HPDE6-E6E7 (cell line): Measurements from ENCODE around the gene JAKMIP3.
A peak's percentile ranks its signal among the peaks of the same experiment; 100 is the strongest.
"Not testable (repeated sequence)": the region's sequence is repeated elsewhere in the genome, so short reads cannot be mapped to it uniquely, and the experiment has no call there.

Experiments
- DNase-seq: peaks from one replicate; pipeline ENCODE4 v3.0.0; 2011; ENCODE audit warnings: missing footprints; ENCODE audit errors: extremely low spot score

The JAKMIP3 gene

DNA sequence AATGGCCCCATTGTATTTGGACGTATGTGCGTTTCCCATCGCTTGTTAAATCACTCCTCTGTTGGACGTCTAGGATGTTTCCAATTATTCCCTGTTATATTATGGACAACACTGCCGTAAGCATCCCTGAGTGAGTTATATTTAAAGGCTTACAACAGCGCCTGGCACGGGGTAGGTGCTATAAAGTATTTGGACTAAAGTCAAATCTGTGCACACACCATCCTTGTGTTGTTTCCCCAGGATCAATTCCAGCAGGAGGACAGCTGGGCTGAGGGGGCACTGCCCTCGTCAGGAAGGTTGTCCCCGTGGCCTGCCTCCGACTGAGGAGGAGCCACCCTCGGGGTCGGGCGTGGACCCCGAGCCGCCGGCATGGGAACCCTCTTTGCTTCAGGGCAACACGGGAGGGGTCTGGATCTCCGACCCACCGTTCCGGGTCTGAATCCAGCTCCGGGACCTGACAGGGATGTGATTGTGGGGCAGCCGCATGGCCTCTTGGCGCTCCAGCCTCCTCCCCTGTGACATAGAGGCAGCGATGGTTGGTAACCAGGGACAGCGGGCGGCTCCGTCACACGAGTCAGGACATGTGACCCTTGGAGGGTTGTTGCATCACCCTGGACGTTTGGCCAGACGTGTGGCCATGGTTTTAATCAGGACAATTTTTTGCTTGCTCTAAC is 1.5 kb upstream of the JAKMIP3 start:
- DNase-seq: no peak

GRCh38 chr10:132064771-132065437 is 842 bp upstream of the JAKMIP3 start:
- DNase-seq: no peak

DNA sequence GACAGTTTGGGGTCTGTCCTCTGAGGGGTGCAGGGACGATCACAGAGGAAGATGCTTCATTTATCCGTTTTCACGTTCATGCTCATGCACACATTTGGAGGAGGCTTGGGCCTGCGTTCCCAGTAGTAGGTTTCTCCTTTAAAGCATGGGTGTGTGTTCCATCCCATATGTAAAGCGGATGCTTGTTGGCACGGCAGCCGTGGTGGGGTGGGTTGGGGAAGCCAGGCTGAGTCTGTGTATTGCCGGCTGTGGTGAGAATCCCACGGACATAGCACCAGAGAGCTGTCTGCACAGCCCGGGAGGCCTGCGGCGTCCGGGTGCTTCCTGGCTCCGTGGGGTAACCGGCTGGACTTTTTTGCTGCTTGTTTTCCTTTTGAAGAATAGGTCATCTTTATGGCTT is 440 bp downstream of the JAKMIP3 start:
- no peak for DNase-seq

DNA sequence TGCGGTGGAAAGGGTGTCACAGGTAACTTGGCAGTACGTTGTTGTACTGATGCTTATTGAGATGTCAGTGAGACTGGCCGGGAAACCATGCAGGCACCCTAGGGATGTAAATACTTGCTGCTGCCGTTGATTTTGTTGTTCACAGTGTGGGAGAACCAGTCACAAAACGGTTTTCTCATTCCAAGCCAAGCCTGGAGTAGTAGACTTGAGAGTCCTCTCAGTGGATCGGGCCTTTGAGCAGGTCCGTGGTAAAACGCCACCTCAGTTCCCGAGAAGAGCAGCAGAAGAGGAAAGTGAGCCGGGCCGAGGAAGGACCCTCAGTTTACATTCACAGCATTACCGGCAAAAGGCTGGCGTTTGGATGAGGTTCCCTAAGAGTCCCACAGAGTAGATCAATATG is 1.1 kb downstream of the JAKMIP3 start:
- no peak for DNase-seq

GRCh38 chr10:132068431-132069121 is 2.8 kb downstream of the JAKMIP3 start:
- DNase-seq: no peak

DNA sequence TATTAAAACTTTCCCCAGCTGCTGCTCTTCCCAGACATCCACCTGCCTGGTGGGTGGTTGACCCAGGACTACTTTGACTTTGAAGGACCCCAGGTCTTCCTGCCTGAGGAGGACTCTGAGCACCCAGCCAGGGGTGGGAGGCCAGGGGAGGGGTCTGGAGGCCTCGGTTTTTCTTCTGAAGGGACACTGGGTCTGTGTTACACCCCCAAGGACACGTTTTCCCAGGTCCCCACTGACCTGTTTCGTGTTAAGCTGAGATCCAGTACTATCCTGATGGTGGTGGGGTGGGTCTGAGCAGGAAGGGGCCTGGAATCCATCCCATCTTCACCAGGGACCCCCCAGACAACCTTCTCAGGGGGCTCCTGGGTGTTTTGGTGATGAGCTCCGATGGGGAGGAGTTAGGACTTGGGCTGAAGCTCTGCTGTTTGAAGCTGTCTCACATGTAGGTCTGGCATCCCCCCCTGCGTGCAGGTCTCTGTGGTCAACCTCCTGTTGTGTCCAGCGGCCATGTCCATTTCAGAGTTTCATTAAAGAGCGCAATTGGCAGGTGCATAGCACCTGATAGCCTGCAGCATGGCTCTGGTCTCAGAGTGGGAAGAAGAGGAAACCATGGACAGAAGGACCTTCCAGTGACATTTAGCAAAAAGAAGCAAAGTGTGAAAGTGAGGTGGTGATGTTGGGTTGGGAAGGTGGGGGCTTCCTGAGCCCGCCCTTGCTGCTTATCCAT is 3.5 kb downstream of the JAKMIP3 start:
- DNase-seq: no peak

DNA sequence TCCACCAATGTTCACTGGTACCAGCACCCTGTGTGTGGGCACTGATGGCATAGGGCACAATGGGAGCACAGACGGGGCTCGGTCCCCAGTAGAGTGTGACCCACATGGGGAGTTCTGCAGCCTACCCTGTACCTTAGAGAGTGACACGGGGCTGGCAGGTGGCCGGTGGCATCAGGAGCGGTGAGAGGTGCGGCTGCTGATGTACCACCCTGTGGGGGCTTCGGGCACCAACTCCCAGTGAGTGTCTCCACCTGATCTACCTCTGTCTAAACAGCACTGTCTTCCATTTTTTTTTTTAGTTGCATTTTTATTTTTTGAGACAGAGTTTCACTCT is 4.1 kb downstream of the JAKMIP3 start:
- DNase-seq: no peak

DNA sequence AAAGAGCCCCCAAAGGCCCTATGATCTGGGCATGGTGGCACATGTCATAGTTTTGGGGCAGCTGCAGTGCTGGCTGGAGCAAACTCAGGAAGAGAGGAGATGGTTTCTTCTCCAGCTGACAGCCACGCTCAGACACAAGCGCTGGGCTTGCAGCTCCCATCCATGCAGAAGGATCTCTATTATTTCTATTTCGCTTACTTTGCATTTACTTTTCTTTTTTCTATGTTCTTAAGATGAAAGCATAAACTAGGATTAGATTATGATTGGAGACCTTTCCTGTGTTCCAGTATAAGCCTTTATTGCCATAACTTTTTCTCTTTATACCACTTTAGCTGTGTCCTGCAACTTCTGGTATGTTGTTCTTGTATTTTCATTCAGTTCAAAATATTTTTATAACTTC is 5.0 kb downstream of the JAKMIP3 start:
- DNase-seq: no peak

DNA sequence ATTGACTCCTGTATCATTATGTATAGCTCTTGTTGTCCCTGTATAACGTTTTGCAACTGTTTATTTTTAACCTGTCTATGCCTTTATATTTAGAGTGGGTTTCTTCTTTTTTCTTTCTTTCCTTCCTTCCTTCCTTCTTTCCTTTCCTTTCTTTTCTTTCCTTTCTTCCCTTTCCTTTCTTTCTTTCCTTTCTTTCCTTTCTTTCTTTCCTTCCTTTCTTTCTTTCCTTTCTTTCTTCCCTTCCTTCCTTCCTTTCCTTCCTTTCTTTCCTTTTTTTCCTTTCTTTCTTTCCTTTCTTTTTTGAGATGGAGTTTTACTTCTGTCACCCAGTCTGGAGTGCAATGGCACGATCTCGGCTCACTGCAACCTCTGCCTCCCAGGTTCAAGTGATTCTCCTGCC is 5.9 kb downstream of the JAKMIP3 start:
- no peak for DNase-seq

GRCh38 chr10:132075909-132076577 is 10.3 kb downstream of the JAKMIP3 start:
- no peak for DNase-seq

GRCh38 chr10:132076578-132077081 is 10.9 kb downstream of the JAKMIP3 start:
- no peak for DNase-seq

GRCh38 chr10:132077091-132077490 is 11.3 kb downstream of the JAKMIP3 start:
- DNase-seq: no peak

DNA sequence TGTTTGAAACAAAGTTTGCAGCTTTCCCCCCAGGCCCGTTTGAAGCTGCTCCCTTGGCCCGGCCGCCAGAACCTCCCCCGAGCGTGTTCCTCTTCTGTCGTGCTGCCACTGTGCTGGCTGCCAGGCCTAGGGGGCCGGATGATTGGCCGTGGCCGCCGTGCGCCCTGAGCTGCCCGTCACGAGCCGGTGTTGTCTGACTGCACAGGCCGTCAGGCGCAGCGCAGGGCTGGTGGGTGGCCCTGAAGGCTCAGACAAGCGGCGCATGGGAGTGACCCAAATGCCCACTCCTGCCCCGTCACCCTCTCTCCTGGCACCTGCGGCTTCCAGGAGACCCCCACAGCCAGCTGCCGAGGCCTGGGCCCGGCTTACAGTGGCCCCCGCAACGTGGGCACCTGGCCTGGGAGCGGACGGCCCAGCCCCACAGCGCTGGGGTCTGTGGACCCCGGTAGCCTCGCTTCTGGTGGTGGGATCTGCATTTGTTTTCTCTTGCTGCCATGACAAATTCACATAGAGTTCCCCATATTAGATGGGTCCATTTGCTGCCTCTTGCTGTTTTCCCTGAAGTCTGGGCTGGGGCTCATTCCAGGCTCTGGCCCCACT is 13.1 kb downstream of the JAKMIP3 start:
- no peak for DNase-seq

DNA sequence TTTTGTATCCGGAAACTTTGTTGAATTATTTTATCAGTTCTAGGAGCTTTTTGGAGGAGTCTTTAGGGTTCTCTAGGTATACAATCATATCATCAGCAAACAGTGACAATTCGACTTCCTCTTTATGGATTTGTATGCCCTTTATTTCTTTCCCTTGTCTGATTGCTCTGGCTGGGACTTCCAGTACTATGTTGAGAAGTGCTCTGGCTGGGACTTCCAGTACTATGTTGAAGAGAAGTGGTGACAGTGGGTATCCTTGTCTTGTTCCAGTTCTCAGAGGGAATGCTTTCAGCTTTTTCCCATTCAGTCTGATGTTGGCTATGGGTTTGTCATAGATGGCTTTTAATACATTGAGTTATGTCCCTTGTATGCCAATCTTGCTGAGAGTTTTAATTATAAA is 18.6 kb downstream of the JAKMIP3 start:
- not testable (repeated sequence) for DNase-seq

DNA sequence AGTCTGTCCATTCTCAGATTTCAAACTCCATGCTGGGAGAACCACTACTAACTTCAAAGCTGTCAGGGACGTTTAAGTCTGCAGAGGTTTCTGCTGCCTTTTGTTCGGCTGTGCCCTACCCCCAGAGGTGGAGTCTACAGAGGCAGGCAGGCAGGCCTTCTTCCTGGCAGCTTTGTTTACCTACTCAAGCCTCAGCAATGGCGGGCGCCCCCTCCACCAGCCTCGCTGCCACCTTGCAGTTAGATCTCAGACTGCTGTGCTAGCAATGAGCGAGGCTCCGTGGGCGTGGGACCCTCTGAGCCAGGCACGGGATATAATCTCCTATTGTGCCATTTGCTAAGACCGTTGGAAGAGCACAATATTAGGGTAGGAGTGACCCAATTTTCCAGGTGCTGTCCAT is 27.5 kb downstream of the JAKMIP3 start:
- DNase-seq: not testable (repeated sequence)

DNA sequence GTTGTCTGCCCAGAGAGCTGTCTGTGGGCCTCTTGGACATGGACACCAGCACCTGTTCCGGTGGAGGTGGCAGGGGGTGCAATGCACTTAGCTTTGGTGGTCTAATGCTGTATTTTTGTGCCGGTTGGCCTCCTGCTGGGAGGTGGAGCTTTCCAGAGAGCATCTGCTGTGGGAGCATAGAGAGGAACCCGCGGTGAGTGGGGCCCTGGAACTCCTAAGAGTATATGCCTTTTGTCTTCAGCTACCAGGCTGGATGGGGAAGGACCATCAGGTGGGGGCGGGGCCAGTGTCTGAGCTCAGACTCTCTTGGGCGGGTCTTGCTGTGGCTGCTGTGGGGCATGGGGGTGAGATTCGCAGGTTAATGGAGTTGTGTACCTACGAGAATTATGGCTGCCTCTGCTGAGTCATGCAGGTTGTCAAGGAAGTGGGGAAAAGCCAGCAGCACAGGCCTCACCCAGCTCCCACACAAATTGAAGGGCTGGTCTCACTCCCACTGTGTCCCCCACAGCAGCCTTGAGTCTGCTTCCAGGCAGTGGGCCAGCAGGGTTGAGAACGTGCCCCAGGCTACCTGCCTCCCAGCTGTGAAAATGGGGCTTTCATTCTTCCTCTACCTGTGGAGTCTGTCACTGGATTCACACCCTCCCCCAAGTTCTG is 29.0 kb downstream of the JAKMIP3 start:
- no peak for DNase-seq

DNA sequence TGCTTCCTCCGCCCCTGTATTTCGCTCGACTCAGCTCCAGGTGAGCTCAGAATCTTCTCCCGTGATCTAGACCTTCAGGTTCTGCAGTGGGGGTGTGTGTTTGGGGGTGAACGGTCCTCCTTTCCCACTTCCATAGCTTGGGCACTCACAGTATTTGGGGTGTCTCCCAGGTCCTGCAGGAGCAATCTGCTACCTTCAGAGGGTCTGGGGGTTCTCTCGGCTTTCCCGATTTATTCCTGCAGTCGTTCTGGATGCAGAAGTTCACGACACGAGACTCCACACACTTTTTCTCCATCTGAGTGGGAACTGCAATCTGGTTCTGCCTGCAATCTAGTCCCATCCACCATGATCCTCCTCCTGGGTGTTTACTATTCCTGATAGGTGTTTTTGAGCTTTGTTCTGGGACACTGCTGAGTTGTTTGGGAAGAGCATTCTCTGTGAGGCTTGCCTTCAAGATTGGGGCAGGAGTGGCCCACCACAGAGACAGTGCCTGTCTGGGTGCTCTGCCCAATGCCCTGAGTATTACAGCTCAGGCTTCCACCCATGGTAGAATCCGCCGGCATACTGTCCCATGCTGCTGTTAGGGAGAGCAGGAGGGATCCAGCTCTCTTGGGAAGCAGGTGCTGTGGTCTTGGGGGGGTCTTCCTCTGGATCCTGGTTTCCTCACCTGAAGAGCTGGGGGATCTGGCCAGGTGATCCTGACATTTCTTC is 29.8 kb downstream of the JAKMIP3 start:
- DNase-seq: no peak

DNA sequence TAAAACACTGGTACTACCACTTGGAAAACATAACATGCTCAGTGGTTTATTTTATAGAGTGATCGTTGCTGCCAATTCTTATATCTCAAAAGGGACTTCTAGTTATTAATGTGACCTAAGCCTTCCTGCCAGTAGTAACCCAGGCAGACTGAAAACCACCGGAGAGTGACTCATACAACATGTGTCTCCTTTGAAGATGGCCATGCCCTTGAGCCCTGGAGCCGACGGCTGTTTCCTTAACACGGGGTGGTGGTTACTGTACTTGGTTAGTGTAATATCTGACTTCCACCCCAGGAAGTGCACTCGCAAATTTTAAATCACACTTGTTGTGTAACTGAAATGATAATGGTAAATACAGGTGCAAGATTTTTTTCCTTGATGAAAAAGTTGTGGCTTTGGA is 30.5 kb downstream of the JAKMIP3 start:
- DNase-seq: peak; percentile 19

GRCh38 chr10:132096863-132097478 is 31.2 kb downstream of the JAKMIP3 start:
- DNase-seq: no peak
